IMR-90 (cell line): ENCODE measurements around the gene ZNF574.

Experiments
- RAD21 ChIP-seq: IDR thresholded peaks from 2 replicates; pipeline ENCODE4 v1.6.1; 2012; ENCODE audit warnings: low read length, improper control_type of control experiment
- TF ChIP-seq, protein P1 (sequence below): conservative IDR thresholded peaks from 2 replicates; pipeline ENCODE4 v1.5.1; 2012; ENCODE audit warnings: mild to moderate bottlenecking, low read depth, low read length, improper control_type of control experiment
- TF ChIP-seq, protein P2 (sequence below): fragments of 150-350 bp; IDR thresholded peaks from 2 replicates; pipeline ENCODE4 v1.6.1; 2017; ENCODE audit warnings: mild to moderate bottlenecking, antibody characterized with exemption, low read length, low read depth

DNA sequence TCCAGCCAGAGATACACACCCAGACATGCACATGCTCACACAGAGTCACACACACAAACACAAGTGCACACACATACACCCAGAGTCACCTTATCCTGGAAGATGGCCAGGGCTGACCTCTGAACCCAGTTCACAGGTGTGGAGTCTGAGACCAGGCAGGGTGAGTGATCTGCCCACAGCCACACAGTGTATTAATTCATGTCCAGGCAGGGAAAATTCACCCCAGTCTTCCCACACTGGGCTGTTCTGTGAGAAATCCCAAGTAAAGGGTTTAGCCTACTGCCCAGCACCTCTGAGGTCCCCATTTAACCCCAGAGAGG is 54.2 kb downstream of the ZNF574 start:
- TF ChIP-seq, protein P1, sequence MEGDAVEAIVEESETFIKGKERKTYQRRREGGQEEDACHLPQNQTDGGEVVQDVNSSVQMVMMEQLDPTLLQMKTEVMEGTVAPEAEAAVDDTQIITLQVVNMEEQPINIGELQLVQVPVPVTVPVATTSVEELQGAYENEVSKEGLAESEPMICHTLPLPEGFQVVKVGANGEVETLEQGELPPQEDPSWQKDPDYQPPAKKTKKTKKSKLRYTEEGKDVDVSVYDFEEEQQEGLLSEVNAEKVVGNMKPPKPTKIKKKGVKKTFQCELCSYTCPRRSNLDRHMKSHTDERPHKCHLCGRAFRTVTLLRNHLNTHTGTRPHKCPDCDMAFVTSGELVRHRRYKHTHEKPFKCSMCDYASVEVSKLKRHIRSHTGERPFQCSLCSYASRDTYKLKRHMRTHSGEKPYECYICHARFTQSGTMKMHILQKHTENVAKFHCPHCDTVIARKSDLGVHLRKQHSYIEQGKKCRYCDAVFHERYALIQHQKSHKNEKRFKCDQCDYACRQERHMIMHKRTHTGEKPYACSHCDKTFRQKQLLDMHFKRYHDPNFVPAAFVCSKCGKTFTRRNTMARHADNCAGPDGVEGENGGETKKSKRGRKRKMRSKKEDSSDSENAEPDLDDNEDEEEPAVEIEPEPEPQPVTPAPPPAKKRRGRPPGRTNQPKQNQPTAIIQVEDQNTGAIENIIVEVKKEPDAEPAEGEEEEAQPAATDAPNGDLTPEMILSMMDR: no peak
- no peak for TF ChIP-seq RAD21
- TF ChIP-seq, protein P2, sequence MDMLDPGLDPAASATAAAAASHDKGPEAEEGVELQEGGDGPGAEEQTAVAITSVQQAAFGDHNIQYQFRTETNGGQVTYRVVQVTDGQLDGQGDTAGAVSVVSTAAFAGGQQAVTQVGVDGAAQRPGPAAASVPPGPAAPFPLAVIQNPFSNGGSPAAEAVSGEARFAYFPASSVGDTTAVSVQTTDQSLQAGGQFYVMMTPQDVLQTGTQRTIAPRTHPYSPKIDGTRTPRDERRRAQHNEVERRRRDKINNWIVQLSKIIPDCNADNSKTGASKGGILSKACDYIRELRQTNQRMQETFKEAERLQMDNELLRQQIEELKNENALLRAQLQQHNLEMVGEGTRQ: no peak
